GM19328 (cell line): ENCODE measurements around the gene KIF2C.
A peak's percentile ranks its signal among the peaks of the same experiment; 100 is the strongest.
"Not testable (repeated sequence)": the region's sequence is repeated elsewhere in the genome, so short reads cannot be mapped to it uniquely, and the experiment has no call there.

Experiments
- ATAC-seq: cut with Tn5 transposase; IDR thresholded peaks from one replicate; pipeline ENCODE4 v1.9.1; 2021; ENCODE audit warnings: mild to moderate bottlenecking, moderate library complexity; ENCODE audit not compliant: unreplicated experiment

KIF2C gene

GRCh38 chr1:44718091-44718490 is 21.5 kb upstream of the KIF2C start:
- ATAC-seq, result no peak

GRCh38 chr1:44719318-44719717 is 20.3 kb upstream of the KIF2C start:
- ATAC-seq, result no peak

- ATAC-seq, result no peak
Measured at GRCh38 chr1:44720281-44720680, 19.4 kb upstream of the KIF2C start.

- peak; percentile 63 for ATAC-seq
Measured at GRCh38 chr1:44721485-44722361, 17.9 kb upstream of the KIF2C start.

GRCh38 chr1:44723064-44723463 is 16.6 kb upstream of the KIF2C start:
- ATAC-seq, result no peak

GRCh38 chr1:44723496-44724295 is 15.9 kb upstream of the KIF2C start:
- ATAC-seq, result no peak

- no peak for ATAC-seq
Measured at GRCh38 chr1:44724296-44724954, 15.2 kb upstream of the KIF2C start.

GRCh38 chr1:44724955-44725698 is 14.5 kb upstream of the KIF2C start:
- ATAC-seq, result no peak

GRCh38 chr1:44730741-44731512 is 8.7 kb upstream of the KIF2C start, which contains the start of gene RNU5D-1:
Gene RNU5D-1 (minus strand): TSS chr1:44731170.
- peak; percentile 63 for ATAC-seq

- no peak for ATAC-seq
Measured at GRCh38 chr1:44733365-44733764, 6.3 kb upstream of the KIF2C start.

- no peak for ATAC-seq
Measured at GRCh38 chr1:44733784-44734183, 5.9 kb upstream of the KIF2C start.

GRCh38 chr1:44735992-44736391 is 3.6 kb upstream of the KIF2C start:
- ATAC-seq, result no peak

GRCh38 chr1:44738953-44739306 is 707 bp upstream of the KIF2C start:
- ATAC-seq, result not testable (repeated sequence)

GRCh38 chr1:44740179-44740617 is 561 bp downstream of the KIF2C start:
- ATAC-seq, result no peak

- ATAC-seq, result no peak
Measured at GRCh38 chr1:44743211-44743610, 3.6 kb downstream of the KIF2C start.

GRCh38 chr1:44747878-44748277 is 8.2 kb downstream of the KIF2C start:
- ATAC-seq, result no peak

GRCh38 chr1:44757420-44757819 is 17.8 kb downstream of the KIF2C start:
- ATAC-seq, result no peak

- no peak for ATAC-seq
Measured at GRCh38 chr1:44759077-44759476, 19.4 kb downstream of the KIF2C start.

- no peak for ATAC-seq
Measured at GRCh38 chr1:44760876-44761275, 21.2 kb downstream of the KIF2C start.

- ATAC-seq, result not testable (repeated sequence)
Measured at GRCh38 chr1:44766421-44766820, 26.8 kb downstream of the KIF2C start.
